Erythroblast (primary cell): ENCODE data around the gene MYB.
"Not testable (repeated sequence)": the region's sequence is repeated elsewhere in the genome, so short reads cannot be mapped to it uniquely, and the experiment has no call there.

Experiments
- GATA1 ChIP-seq: IDR thresholded peaks from 2 replicates; pipeline ENCODE4 v1.6.1; 2011; ENCODE audit warnings: low read depth, mild to moderate bottlenecking, control low read depth, low read length, moderate library complexity
- POLR2A ChIP-seq: IDR thresholded peaks from 2 replicates; pipeline ENCODE4 v1.6.1; 2011; ENCODE audit warnings: mild to moderate bottlenecking, low read length

DNA sequence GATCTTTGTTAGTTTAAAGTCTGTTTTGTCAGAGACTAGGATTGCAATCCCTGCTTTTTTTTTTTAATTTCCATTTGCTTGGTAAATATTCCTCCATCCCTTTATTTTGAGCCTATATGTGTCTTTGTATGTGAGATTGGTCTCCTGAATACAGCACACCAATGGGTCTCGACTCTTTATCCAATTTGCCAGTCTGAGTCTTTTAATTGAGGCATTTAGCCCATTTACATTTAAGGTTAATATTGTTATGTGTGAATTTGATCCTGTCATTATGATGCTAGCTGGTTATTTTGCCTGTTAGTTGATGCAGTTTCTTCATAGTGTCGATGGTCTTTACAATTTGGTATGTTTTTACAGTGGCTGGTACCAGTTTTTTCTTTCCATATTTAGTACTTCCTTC, 27.0 kb upstream of the MYB start:
- TF ChIP-seq POLR2A, GATA1: not testable (repeated sequence)
